ENCODE results near the gene GRM7. TPM values are rescaled to one million over a fixed set of nuclear protein-coding genes. Genes with fewer than 3 reads are reported as not detected.

GRM7 gene
- total RNA-seq, 2 donors from 2014 or later, result 0.33 to 1.3 TPM

DNA sequence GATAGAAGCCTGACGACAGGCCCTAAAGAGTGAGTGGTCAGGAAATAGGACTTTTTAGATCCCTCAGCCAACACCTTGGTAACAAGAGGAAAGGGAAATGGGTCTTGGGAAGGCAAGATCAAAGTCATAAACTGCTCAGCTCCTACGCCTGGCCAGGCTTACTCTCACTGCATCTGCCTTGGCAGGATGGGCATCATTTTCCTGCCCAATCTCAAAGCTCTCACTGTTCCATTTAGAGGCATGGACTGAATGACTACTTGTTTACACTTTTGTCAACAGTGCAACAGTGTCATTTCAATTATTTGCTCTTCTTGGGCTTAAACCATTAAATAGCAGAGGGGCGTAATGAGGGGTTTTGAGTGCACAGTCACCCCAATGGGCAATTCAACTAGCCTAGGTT, 808.7 kb downstream of the GRM7 start:
- H3K9me3 ChIP-seq, result no peaks in the 10 kb centered on the region
- H3K4me3 ChIP-seq, result no peak overlapping the region
- H3K27me3 ChIP-seq, result no peaks in the 10 kb centered on the region
- TF ChIP-seq, protein P1, sequence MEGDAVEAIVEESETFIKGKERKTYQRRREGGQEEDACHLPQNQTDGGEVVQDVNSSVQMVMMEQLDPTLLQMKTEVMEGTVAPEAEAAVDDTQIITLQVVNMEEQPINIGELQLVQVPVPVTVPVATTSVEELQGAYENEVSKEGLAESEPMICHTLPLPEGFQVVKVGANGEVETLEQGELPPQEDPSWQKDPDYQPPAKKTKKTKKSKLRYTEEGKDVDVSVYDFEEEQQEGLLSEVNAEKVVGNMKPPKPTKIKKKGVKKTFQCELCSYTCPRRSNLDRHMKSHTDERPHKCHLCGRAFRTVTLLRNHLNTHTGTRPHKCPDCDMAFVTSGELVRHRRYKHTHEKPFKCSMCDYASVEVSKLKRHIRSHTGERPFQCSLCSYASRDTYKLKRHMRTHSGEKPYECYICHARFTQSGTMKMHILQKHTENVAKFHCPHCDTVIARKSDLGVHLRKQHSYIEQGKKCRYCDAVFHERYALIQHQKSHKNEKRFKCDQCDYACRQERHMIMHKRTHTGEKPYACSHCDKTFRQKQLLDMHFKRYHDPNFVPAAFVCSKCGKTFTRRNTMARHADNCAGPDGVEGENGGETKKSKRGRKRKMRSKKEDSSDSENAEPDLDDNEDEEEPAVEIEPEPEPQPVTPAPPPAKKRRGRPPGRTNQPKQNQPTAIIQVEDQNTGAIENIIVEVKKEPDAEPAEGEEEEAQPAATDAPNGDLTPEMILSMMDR (IDR thresholded peaks at IDR 0.05), result no peak
- TF ChIP-seq POLR2A (IDR thresholded peaks at IDR 0.05), result no peak
- 75 to 82% methylated on average over 3 of the region's 3 CpGs for whole genome bisulfite sequencing, 2 donors
- intact Hi-C loops (cut with DNase I), result no loop called here
- no peak overlapping the region for H3K27ac ChIP-seq
- H3K36me3 ChIP-seq (replicated peaks in 1 of 2; ENCODE audit: insufficient read depth in 1 of 2, low read depth in 2 of 2), result no peaks in the 10 kb centered on the region
- ATAC-seq (no peak), DNase-seq (no peak)
- no peaks in the 10 kb centered on the region for H3K4me1 ChIP-seq

DNA sequence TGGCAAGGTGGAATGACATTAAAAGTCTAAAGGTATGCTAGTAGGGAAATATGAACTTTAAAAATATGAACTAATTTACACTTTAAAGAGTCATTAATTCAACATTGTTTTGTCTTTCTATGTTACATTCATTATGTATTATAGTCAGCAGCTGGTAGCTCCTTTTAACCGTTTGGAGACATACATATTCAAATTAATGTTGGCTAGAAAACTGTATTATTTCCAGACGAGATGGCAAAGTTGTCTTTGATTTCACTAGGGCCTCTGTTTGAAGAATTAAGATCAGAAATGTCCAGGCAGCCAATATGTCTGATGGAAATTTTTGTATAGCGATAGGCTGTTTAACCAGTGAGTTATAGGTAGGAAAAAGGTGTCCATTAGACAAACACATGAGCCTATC, 817.6 kb downstream of the GRM7 start:
- TF ChIP-seq, protein P1 (IDR thresholded peaks at IDR 0.05), result no peak
- TF ChIP-seq POLR2A (IDR thresholded peaks at IDR 0.05), result no peak
- DNase-seq (no peak), ATAC-seq (no peak)
- intact Hi-C loops (cut with DNase I), result no loop called here
- H3K4me1 ChIP-seq, result no peaks in the 10 kb centered on the region
- no peak overlapping the region for H3K4me3 ChIP-seq
- no peaks in the 10 kb centered on the region for H3K36me3 ChIP-seq (replicated peaks in 1 of 2; ENCODE audit: insufficient read depth in 1 of 2, low read depth in 2 of 2)
- 68 to 79% methylated on average over 3 of the region's 3 CpGs for WGBS, 2 donors
- H3K9me3 ChIP-seq, result no peaks in the 10 kb centered on the region
- no peaks in the 10 kb centered on the region for H3K27me3 ChIP-seq
- H3K27ac ChIP-seq, result no peak overlapping the region

DNA sequence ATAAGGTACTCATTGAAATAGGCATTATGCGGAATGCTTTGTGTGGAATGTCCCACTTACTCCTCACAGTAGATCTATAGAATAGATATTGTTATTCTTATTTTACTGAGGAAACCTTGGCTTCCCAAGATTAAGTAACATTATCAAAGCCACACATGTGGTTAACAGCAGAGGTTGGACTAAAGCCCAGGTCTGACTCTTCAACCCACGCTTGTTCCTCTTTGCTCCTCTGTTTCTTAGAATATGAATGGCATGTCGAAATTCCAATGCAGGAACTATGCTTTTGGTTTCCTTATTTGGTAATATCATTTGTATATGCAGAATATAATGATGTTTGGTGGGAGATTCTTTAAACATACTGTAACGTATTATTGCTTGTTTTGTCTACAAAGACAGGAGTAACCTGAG, 821.9 kb downstream of the GRM7 start:
- Histone ChIP-seq H3K36me3 (replicated peaks in 1 of 2; ENCODE audit: insufficient read depth in 1 of 2, low read depth in 2 of 2) (no peaks in the 10 kb centered on the region), H3K4me1 (no peaks in the 10 kb centered on the region), H3K9me3 (no peaks in the 10 kb centered on the region), H3K4me3 (no peak overlapping the region), H3K27me3 (no peaks in the 10 kb centered on the region), H3K27ac (no peak overlapping the region)
- DNase-seq (peak; percentile 12 to 65 (median 22)), ATAC-seq (peak; percentile 52)
- TF ChIP-seq POLR2A (IDR thresholded peaks at IDR 0.05), result no peak
- TF ChIP-seq, protein P1 (IDR thresholded peaks at IDR 0.05), result no peak
- 30 to 34% methylated on average over 4 of the region's 4 CpGs for WGBS, 2 donors
- intact Hi-C loops (cut with DNase I), result no loop called here

DNA sequence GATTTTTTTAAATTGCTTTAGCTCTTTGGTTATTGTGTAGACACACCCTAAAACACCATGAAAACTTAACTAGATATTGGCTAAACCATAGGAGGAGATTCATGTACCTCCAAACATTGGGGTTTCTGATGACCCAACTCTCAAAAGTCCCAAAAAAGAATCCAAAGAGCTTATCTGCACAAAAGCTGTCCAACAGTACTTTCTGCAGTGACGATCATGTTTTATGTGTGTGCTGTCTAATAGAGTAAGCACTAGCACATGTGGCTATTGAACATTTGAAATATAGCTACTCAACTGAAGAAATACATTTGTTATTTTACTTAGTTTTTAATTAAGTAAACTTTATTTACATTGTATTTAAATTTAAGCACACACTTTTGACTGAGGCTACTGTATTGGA, 822.5 kb downstream of the GRM7 start:
- no peak for ATAC-seq
- Histone ChIP-seq H3K27ac (no peak overlapping the region), H3K4me1 (no peaks in the 10 kb centered on the region), H3K9me3 (no peaks in the 10 kb centered on the region), H3K27me3 (no peaks in the 10 kb centered on the region), H3K36me3 (replicated peaks in 1 of 2; ENCODE audit: insufficient read depth in 1 of 2, low read depth in 2 of 2) (no peaks in the 10 kb centered on the region), H3K4me3 (no peak overlapping the region)
- WGBS, 2 donors, result 72 to 78% methylated on average over 1 of the region's 1 CpG
- DNase-seq, result no peak
- TF ChIP-seq POLR2A (IDR thresholded peaks at IDR 0.05), result no peak
- TF ChIP-seq, protein P1 (IDR thresholded peaks at IDR 0.05), result no peak
- intact Hi-C loops (cut with DNase I), result no loop called here

DNA sequence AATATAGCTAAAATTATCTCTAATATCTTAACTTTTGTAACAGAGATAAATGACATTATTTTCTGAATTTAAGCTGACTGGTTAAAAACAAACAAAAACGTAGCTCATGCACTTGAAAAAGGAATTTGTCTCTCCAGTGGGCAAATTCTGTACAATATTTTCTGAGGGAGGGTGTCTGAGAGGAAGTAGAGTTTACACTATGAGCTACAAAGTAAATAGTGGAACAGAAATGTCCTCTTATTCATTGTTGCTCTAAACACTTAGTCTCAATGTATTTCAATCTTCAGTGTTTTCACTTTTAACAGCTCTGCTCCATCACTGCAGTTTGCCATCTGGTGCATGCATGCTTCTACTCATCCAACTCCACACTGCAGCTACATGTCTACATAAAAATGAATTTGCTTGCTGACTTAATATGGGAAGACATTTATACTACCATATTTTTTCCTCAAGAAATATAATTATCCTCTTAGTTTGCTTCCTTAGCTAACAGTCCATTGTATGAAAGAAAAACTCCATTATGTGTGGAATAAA, 823.3 kb downstream of the GRM7 start:
- TF ChIP-seq, protein P1 (IDR thresholded peaks at IDR 0.05), result no peak
- TF ChIP-seq POLR2A (IDR thresholded peaks at IDR 0.05), result no peak
- Histone ChIP-seq H3K4me3 (no peak overlapping the region), H3K27me3 (no peaks in the 10 kb centered on the region), H3K27ac (no peak overlapping the region), H3K9me3 (no peaks in the 10 kb centered on the region), H3K36me3 (replicated peaks in 1 of 2; ENCODE audit: insufficient read depth in 1 of 2, low read depth in 2 of 2) (no peaks in the 10 kb centered on the region), H3K4me1 (no peaks in the 10 kb centered on the region)
- WGBS, 2 donors, result 18 to 20% methylated on average over 1 of the region's 1 CpG
- DNase-seq (no peak), ATAC-seq (no peak)
- intact Hi-C loops (cut with DNase I), result no loop called here

Data from body of pancreas (tissue), 4 donors.